BJ (cell line): ENCODE measurements around the gene ELP1. TPM values are rescaled to one million over a fixed set of nuclear protein-coding genes. Genes with fewer than 3 reads are reported as not detected.
"Not testable (repeated sequence)": the region's sequence is repeated elsewhere in the genome, so short reads cannot be mapped to it uniquely, and the experiment has no call there.

ENCODE experiments used
- CTCF ChIA-PET: fragments of 350-600 bp; formaldehyde crosslinking; extraction: SDS; loops from one replicate; lab custom pipeline; 2021; ENCODE audit warnings: antibody characterized with exemption, inconsistent platforms; lab: Yijun Ruan, JAX
- POLR2A ChIA-PET: fragments of 300-600 bp; sonication (Branson Sonifier 250); formaldehyde crosslinking; extraction: SDS; loops from one replicate; lab custom pipeline; 2021; ENCODE audit warnings: antibody characterized with exemption; lab: Charles Lee
- DNase-seq: peaks from one replicate; pipeline ENCODE4 v3.0.0-alpha.2; 2011; ENCODE audit warnings: low read depth
- H3K27me3 ChIP-seq: 2 replicates; pipeline ENCODE4 v1.6.0; 2011; ENCODE audit warnings: low read length; ENCODE audit not compliant: control insufficient read depth, insufficient read depth
- H3K36me3 ChIP-seq: 2 replicates; pipeline ENCODE4 v1.5.1; 2011; ENCODE audit warnings: low read length; ENCODE audit not compliant: control insufficient read depth, insufficient read depth
- H3K4me3 ChIP-seq: 2 replicates; pipeline ENCODE4 v1.5.1; 2011; ENCODE audit warnings: low read depth, mild to moderate bottlenecking, control low read depth, low read length
- polyA plus RNA-seq: library from polyadenylated mRNA; depleted of rRNA; stranded (reverse); fragments of >200 nt; gene quantifications from 2 replicates; pipeline ENCODE4 v1.2.3, GENCODE V29; 2011
- TF ChIP-seq, protein P1 (sequence below): IDR thresholded peaks from 2 replicates; pipeline ENCODE4 v1.5.1; 2011; ENCODE audit warnings: low read depth, mild to moderate bottlenecking, control low read depth, inconsistent platforms, low read length, moderate library complexity; ENCODE audit not compliant: insufficient read depth

The ELP1 gene
- polyA plus RNA-seq, 1 experiment, result 16.0 TPM

DNA sequence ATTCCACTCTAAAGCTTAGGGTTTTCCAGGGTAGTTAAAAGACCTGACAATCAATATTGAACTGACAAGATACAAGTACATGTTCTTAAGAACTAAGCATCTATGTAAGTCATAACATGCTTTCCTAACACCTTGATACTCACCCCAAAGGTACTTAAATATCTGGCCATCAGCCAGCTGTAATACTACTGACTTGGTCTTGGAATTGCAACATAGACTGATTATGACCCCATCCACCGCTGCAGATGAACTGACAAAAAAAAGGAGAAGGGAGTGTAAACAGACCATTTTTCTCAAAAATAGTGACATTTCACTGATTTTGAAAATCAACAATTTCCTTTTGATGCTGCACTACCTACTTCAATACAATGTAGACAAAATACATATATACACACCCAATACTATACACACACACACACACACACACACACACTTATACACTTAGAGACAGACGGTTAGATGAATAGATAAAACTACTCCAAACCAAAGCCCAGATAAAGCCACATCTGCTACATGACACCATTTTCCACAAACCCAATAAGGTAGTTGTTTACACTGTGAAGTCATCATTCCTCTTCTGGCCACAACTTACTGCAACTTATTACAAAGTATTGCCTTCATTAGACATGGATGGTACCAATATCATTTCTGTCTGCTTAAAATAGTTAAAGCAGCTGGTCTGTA, 30.4 kb downstream of the ELP1 start:
- CTCF ChIA-PET, result interaction anchor here (1.1 kb wide), 1 partner anchor 17 kb away, joined by 3 read pairs; no protein-coding TSS in a partner anchor
- TF ChIP-seq, protein P1, sequence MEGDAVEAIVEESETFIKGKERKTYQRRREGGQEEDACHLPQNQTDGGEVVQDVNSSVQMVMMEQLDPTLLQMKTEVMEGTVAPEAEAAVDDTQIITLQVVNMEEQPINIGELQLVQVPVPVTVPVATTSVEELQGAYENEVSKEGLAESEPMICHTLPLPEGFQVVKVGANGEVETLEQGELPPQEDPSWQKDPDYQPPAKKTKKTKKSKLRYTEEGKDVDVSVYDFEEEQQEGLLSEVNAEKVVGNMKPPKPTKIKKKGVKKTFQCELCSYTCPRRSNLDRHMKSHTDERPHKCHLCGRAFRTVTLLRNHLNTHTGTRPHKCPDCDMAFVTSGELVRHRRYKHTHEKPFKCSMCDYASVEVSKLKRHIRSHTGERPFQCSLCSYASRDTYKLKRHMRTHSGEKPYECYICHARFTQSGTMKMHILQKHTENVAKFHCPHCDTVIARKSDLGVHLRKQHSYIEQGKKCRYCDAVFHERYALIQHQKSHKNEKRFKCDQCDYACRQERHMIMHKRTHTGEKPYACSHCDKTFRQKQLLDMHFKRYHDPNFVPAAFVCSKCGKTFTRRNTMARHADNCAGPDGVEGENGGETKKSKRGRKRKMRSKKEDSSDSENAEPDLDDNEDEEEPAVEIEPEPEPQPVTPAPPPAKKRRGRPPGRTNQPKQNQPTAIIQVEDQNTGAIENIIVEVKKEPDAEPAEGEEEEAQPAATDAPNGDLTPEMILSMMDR, result no peak
- Histone ChIP-seq H3K27me3 (no peaks in the 10 kb centered on the region), H3K36me3 (peaks cover 14% of the 10 kb centered on the region), H3K4me3 (no peak overlapping the region)
- DNase-seq, result no peak
- POLR2A ChIA-PET, result no interaction called here

DNA sequence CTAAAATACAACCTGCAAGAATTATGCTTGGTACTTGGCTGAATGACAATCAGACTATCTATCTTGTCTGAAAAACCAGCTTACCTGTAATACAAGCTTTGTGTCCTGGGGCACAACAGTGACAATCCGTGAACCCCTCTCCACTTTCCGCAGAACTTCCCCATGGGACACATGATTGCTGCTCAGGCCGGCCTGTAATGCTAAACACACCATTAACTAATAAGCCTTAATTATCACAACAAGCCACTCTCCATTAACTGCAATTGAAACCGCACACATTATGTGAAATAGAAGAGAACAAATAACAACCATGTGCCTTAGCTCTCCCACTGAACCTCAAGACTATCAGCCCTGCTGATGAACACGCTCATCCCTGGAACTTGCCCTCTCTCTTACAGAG, 33.7 kb downstream of the ELP1 start:
- H3K27me3 ChIP-seq, result no peaks in the 10 kb centered on the region
- DNase-seq, result no peak
- no peak overlapping the region for H3K4me3 ChIP-seq
- POLR2A ChIA-PET, result no interaction called here
- peaks cover 9% of the 10 kb centered on the region for H3K36me3 ChIP-seq
- CTCF ChIA-PET, result interaction anchor here (0.6 kb wide), 3 partner anchors 65 to 1558 kb away, joined by 3 read pairs; no protein-coding TSS in a partner anchor
- TF ChIP-seq, protein P1, result no peak

DNA sequence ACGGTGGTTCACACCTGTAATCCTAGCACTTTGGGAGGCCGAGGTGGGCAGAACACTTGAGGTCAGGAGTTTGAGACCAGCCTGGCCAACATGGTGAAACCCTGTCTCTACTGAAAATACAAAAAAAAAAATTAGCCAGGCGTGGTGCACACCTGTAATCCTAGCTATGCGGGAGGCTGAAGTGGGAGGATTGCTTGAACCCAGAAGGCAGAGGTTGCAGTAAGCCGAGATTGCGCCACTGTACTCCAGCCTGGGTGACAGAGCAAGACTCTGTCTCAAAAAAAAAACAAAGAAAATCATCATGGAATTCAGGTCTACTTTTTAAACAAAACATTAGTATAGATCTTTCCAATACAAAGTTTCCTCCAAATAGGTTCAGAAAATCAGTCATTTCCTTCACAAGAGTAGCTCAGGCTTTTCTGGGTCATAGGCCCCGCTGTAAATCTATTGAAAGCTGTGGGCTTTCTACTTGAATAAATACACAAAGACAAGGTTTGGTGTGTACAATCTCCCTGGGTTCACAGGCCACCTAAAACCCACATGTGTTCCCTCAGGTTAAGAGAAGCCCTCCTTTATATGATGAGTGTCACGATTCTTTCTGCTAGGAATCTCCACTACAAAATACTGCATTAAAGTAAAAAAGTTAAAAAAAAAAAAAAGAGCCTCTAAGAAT, 34.8 kb downstream of the ELP1 start:
- H3K27me3 ChIP-seq, H3K4me3 ChIP-seq, POLR2A ChIA-PET, DNase-seq: not testable (repeated sequence)
- H3K36me3 ChIP-seq, result peaks cover 10% of the 10 kb centered on the region
- CTCF ChIA-PET, result interaction anchor here (0.6 kb wide), 2 partner anchors 63 to 1557 kb away, joined by 3 read pairs; no protein-coding TSS in a partner anchor

DNA sequence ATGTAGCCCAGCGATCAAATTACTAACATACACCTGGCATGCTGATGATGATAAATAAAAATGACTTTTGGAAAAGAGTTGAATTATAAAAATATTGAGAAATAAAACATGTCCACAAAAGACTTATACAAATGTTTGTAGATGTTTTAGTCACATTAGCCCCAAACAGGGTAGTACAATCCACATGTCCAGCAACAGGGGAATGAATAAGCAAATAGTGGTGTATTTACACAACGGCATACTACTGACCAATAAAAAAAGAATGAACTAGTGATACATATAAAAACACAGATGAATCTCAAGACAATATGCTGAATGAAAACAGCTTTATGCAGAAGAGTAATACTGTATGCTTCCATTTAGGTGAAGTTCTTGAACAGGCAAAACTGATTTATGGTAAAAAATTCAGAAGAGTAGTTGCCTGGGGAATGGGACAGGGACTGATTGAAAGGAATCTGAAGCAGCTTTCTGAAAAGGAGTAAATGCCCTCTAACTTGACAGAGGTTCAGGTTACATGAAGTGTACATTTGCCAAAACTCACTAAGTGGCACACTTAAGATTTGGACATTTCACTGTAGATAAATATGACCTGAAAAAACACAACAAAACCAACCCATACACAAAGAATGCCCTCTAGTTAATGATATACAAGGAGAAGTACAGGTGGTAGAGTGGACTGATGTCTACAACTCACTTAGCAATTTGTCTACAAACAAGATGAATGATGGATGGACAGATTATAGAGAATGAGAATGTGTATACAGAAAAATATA, 36.4 kb downstream of the ELP1 start:
- DNase-seq, result no peak
- TF ChIP-seq, protein P1, result no peak
- no peak overlapping the region for H3K4me3 ChIP-seq
- H3K27me3 ChIP-seq, result no peaks in the 10 kb centered on the region
- ChIA-PET CTCF (interaction anchor here (2.1 kb wide), 1 partner anchor 9 kb away, joined by 7 read pairs; no protein-coding TSS in a partner anchor), POLR2A (no interaction called here)
- peaks cover 10% of the 10 kb centered on the region for H3K36me3 ChIP-seq

DNA sequence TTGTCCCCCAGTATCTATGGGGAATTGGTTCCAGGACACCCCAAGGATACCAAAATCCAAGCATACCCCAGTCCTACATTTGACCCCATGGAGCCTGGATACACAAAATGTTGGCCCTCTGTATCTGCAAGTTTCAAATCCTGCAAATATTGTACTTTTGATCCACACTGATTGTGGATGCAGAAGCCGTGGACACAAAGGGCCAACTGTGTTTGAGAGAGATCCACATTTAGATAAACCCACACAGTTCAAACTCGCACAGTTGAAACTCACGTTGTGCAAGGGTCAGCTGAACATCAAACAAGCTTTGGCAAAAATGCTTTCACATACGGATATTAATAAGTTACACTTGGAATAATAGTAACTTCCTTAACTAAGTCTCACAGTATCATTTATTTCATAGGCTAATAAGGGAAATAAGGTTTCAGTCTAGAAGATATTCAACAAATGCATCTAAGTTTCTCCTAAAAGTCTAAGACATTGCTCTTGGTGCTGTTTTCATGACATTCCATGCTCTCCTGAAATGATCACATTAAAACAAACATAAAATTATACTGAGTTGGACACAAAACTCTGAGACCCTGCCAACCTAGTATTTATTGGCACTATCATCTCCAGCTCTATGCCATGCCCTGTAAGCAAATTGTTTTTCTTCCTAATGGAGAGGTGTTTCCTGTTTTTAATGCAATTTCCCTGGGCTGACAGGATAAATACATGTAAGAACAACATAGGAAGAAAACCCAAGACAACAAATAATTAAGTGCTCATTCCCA, 39.5 kb downstream of the ELP1 start:
- ChIA-PET CTCF (interaction anchor here (1.7 kb wide), 1 partner anchor 15 kb away, joined by 3 read pairs; no protein-coding TSS in a partner anchor), POLR2A (no interaction called here)
- Histone ChIP-seq H3K36me3 (peaks cover 14% of the 10 kb centered on the region), H3K4me3 (no peak overlapping the region), H3K27me3 (no peaks in the 10 kb centered on the region)
- no peak for DNase-seq
- TF ChIP-seq, protein P1, result no peak
